SK-N-SH treated with all-trans-retinoic acid at 6 μM for 48 hours (cell line): ENCODE data around the gene GNAT3.

Experiments
- ATAC-seq: fragments of 200-7000 bp; cut with Tn5 transposase; 3 replicates; pipeline ENCODE4 v1.9.1; 2020; ENCODE audit warnings: mild to moderate bottlenecking, moderate library complexity
- ARNTL ChIP-seq: fragments of 450-650 bp; formaldehyde crosslinking; IDR thresholded peaks from 2 replicates; pipeline ENCODE4 v1.5.0; 2020; ENCODE audit warnings: low read depth, mild to moderate bottlenecking, moderate library complexity, borderline replicate concordance
- CSDC2 ChIP-seq: fragments of 250-450 bp; sonication (Bioruptor Pico); IDR thresholded peaks from 2 replicates; pipeline ENCODE4 v1.5.0; 2020; ENCODE audit warnings: mild to moderate bottlenecking, moderate library complexity
- ESRRG ChIP-seq: fragments of 250-450 bp; sonication (Bioruptor Pico); IDR thresholded peaks from 2 replicates; pipeline ENCODE4 v1.6.1; 2021; ENCODE audit warnings: mild to moderate bottlenecking
- GLIS3 ChIP-seq: fragments of 250-450 bp; sonication (Bioruptor Pico); IDR thresholded peaks from 2 replicates; pipeline ENCODE4 v1.5.0; 2020; ENCODE audit warnings: mild to moderate bottlenecking, moderate library complexity
- OSR1 ChIP-seq: fragments of 250-450 bp; sonication (Bioruptor Pico); IDR thresholded peaks from 2 replicates; pipeline ENCODE4 v1.8.0; 2022; ENCODE audit warnings: moderate library complexity, mild to moderate bottlenecking, inconsistent platforms
- PPARA ChIP-seq: fragments of 250-450 bp; sonication (Bioruptor Pico); IDR thresholded peaks from 2 replicates; pipeline ENCODE4 v1.5.0; 2020; ENCODE audit warnings: mild to moderate bottlenecking, borderline replicate concordance
- RARB ChIP-seq: fragments of 250-450 bp; sonication (Bioruptor Pico); IDR thresholded peaks from 2 replicates; pipeline ENCODE4 v1.8.0; 2021; ENCODE audit warnings: mild to moderate bottlenecking, moderate library complexity
- SNAI2 ChIP-seq: fragments of 250-450 bp; sonication (Bioruptor Pico); IDR thresholded peaks from 2 replicates; pipeline ENCODE4 v1.5.0; 2020; ENCODE audit warnings: mild to moderate bottlenecking, moderate library complexity
- TOX ChIP-seq: fragments of 250-450 bp; sonication (Bioruptor Pico); IDR thresholded peaks from 2 replicates; pipeline ENCODE4 v1.8.0; 2021; ENCODE audit warnings: mild to moderate bottlenecking, moderate library complexity, borderline replicate concordance
- ZC3H10 ChIP-seq: fragments of 250-450 bp; sonication (Bioruptor Pico); IDR thresholded peaks from 2 replicates; pipeline ENCODE4 v1.5.1; 2021; ENCODE audit warnings: mild to moderate bottlenecking, moderate library complexity
- ZFP3 ChIP-seq: fragments of 250-450 bp; sonication (Bioruptor Pico); IDR thresholded peaks from 2 replicates; pipeline ENCODE4 v1.5.0; 2020; ENCODE audit warnings: mild to moderate bottlenecking, moderate library complexity
- ZFP30 ChIP-seq: fragments of 450-650 bp; formaldehyde crosslinking; IDR thresholded peaks from 2 replicates; pipeline ENCODE4 v1.5.0; 2022; ENCODE audit warnings: mild to moderate bottlenecking, moderate library complexity
- ZNF565 ChIP-seq: fragments of 450-650 bp; formaldehyde crosslinking; conservative IDR thresholded peaks from 2 replicates; pipeline ENCODE4 v1.5.0; 2020; ENCODE audit warnings: low read depth, mild to moderate bottlenecking, moderate library complexity
- ZNF70 ChIP-seq: fragments of 450-650 bp; formaldehyde crosslinking; IDR thresholded peaks from 2 replicates; pipeline ENCODE4 v1.5.0; 2020; ENCODE audit warnings: mild to moderate bottlenecking, moderate library complexity
- ZNF8 ChIP-seq: fragments of 450-650 bp; formaldehyde crosslinking; IDR thresholded peaks from 2 replicates; pipeline ENCODE4 v1.5.0; 2020; ENCODE audit warnings: mild to moderate bottlenecking, moderate library complexity
- TF ChIP-seq, protein P1 (sequence below): fragments of 250-450 bp; sonication (Bioruptor Pico); IDR thresholded peaks from 2 replicates; pipeline ENCODE4 v1.5.0; 2020; ENCODE audit warnings: mild to moderate bottlenecking, moderate library complexity
- TF ChIP-seq, protein P2 (sequence below): fragments of 250-450 bp; sonication (Bioruptor Pico); IDR thresholded peaks from 2 replicates; pipeline ENCODE4 v1.8.0; 2021; ENCODE audit warnings: low read depth, mild to moderate bottlenecking, moderate library complexity, borderline replicate concordance
- TF ChIP-seq, protein P3 (sequence below): fragments of 250-450 bp; sonication (Bioruptor Pico); IDR thresholded peaks from 2 replicates; pipeline ENCODE4 v1.5.1; 2021; ENCODE audit warnings: mild to moderate bottlenecking, moderate library complexity
- TF ChIP-seq, protein P4 (sequence below): fragments of 250-450 bp; sonication (Bioruptor Pico); IDR thresholded peaks from 2 replicates; pipeline ENCODE4 v1.8.0; 2020; ENCODE audit warnings: mild to moderate bottlenecking, moderate library complexity, borderline replicate concordance

GNAT3 gene

DNA sequence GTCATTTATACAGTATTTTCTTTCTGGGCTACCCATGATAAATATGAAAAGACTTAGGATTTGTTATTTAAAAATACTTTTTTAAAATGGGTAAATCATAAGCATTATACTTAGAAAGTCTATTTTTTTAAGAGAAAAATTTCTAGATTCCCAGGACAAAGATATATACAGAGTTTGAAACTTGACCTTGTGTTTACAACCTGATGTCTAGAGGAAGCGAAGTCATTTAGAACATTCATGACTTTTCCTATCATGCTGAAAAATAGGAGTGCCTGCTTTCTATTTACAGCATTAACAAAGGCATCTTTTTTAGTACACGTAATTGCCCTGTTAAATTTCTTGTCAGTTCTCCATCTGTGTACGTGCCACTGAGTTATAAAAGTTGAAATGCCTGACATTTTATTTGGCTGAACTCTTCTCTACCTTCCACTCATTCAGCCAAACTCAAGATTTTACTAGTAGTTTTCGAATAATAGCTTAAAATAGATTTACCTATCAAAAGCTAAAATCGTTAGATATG lies 23.0 kb downstream of the GNAT3 start:
- ATAC-seq, result no peak
- TF ChIP-seq ZFP3 (CRISPR knock-in tag) (no peak), ZFP30 (CRISPR knock-in tag) (no peak)
- TF ChIP-seq, protein P1, sequence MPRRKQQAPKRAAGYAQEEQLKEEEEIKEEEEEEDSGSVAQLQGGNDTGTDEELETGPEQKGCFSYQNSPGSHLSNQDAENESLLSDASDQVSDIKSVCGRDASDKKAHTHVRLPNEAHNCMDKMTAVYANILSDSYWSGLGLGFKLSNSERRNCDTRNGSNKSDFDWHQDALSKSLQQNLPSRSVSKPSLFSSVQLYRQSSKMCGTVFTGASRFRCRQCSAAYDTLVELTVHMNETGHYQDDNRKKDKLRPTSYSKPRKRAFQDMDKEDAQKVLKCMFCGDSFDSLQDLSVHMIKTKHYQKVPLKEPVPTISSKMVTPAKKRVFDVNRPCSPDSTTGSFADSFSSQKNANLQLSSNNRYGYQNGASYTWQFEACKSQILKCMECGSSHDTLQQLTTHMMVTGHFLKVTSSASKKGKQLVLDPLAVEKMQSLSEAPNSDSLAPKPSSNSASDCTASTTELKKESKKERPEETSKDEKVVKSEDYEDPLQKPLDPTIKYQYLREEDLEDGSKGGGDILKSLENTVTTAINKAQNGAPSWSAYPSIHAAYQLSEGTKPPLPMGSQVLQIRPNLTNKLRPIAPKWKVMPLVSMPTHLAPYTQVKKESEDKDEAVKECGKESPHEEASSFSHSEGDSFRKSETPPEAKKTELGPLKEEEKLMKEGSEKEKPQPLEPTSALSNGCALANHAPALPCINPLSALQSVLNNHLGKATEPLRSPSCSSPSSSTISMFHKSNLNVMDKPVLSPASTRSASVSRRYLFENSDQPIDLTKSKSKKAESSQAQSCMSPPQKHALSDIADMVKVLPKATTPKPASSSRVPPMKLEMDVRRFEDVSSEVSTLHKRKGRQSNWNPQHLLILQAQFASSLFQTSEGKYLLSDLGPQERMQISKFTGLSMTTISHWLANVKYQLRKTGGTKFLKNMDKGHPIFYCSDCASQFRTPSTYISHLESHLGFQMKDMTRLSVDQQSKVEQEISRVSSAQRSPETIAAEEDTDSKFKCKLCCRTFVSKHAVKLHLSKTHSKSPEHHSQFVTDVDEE, result no peak

DNA sequence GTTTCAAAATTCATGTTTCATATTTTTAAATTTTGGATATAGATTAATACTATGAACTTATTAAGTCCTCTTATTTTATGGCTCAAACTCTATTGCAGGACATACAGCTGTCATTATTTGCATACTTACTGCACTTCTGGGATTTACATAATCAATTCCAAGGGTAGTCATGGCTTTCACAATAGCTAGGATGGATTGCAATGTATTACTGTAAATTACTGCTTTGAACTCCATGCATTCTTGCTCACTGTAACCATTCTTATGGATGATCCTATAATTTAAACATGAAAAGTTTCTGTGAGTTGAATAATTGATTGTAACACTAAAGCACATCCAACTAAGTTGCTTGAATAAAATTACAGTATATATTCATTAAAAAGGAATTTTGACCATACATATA lies 23.5 kb downstream of the GNAT3 start:
- no peak for ATAC-seq
- TF ChIP-seq ESRRG (CRISPR knock-in tag) (no peak), GLIS3 (CRISPR knock-in tag) (no peak), TOX (CRISPR knock-in tag) (no peak), ZFP30 (CRISPR knock-in tag) (no peak), OSR1 (no peak), ARNTL (no peak), ZC3H10 (CRISPR knock-in tag) (no peak), ZFP3 (CRISPR knock-in tag) (no peak)
- TF ChIP-seq, protein P1, result no peak
- TF ChIP-seq, protein P2, sequence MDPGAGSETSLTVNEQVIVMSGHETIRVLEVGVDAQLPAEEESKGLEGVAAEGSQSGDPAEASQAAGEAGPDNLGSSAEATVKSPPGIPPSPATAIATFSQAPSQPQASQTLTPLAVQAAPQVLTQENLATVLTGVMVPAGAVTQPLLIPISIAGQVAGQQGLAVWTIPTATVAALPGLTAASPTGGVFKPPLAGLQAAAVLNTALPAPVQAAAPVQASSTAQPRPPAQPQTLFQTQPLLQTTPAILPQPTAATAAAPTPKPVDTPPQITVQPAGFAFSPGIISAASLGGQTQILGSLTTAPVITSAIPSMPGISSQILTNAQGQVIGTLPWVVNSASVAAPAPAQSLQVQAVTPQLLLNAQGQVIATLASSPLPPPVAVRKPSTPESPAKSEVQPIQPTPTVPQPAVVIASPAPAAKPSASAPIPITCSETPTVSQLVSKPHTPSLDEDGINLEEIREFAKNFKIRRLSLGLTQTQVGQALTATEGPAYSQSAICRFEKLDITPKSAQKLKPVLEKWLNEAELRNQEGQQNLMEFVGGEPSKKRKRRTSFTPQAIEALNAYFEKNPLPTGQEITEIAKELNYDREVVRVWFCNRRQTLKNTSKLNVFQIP (CRISPR knock-in tag), result no peak

DNA sequence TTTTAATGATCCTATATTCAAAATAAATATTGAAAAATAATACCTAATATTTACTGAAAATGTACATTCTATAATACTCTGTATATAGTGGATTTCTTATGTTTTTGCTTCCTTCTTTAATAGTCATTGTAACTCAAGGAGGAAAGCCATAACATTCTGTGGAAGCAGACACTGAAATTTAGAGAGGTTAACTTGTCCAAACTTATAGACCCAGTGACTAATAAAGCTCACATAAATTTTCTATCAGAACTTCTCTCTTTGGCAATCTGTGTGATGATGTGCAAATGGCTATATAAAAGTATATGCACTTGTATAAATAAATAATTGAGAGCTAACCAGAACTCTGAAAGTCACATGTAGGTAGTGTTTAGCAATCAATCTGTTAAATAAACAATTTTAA lies 26.1 kb downstream of the GNAT3 start:
- ATAC-seq, result no peak
- TF ChIP-seq ZC3H10 (CRISPR knock-in tag), result no peak
- TF ChIP-seq ARNTL, result no peak
- no peak for TF ChIP-seq RARB (CRISPR knock-in tag)
- TF ChIP-seq, protein P2 (CRISPR knock-in tag), result no peak
- no peak for TF ChIP-seq SNAI2 (CRISPR knock-in tag)
- TF ChIP-seq PPARA (CRISPR knock-in tag), result no peak
- TF ChIP-seq, protein P3, sequence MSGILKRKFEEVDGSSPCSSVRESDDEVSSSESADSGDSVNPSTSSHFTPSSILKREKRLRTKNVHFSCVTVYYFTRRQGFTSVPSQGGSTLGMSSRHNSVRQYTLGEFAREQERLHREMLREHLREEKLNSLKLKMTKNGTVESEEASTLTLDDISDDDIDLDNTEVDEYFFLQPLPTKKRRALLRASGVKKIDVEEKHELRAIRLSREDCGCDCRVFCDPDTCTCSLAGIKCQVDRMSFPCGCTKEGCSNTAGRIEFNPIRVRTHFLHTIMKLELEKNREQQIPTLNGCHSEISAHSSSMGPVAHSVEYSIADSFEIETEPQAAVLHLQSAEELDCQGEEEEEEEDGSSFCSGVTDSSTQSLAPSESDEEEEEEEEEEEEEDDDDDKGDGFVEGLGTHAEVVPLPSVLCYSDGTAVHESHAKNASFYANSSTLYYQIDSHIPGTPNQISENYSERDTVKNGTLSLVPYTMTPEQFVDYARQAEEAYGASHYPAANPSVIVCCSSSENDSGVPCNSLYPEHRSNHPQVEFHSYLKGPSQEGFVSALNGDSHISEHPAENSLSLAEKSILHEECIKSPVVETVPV, result no peak
- no peak for TF ChIP-seq ZNF8 (CRISPR knock-in tag)
- TF ChIP-seq ZNF565, result no peak
- TF ChIP-seq ZNF70 (CRISPR knock-in tag), result no peak
- TF ChIP-seq, protein P4, sequence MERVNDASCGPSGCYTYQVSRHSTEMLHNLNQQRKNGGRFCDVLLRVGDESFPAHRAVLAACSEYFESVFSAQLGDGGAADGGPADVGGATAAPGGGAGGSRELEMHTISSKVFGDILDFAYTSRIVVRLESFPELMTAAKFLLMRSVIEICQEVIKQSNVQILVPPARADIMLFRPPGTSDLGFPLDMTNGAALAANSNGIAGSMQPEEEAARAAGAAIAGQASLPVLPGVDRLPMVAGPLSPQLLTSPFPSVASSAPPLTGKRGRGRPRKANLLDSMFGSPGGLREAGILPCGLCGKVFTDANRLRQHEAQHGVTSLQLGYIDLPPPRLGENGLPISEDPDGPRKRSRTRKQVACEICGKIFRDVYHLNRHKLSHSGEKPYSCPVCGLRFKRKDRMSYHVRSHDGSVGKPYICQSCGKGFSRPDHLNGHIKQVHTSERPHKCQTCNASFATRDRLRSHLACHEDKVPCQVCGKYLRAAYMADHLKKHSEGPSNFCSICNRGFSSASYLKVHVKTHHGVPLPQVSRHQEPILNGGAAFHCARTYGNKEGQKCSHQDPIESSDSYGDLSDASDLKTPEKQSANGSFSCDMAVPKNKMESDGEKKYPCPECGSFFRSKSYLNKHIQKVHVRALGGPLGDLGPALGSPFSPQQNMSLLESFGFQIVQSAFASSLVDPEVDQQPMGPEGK (CRISPR knock-in tag), result no peak
- no peak for TF ChIP-seq CSDC2
